HTERT RPE-1 (cell line): ENCODE measurements around the gene ABHD12.
"Not testable (repeated sequence)": the region's sequence is repeated elsewhere in the genome, so short reads cannot be mapped to it uniquely, and the experiment has no call there.

ENCODE experiments used
- in situ Hi-C: fragments of 300-500 bp; cut with MboI; formaldehyde crosslinking; loops from 4 replicates; pipeline ENCODE4 v1.14.3; 2020; ENCODE audit warnings: low sequenced_read_pairs

The ABHD12 gene

DNA sequence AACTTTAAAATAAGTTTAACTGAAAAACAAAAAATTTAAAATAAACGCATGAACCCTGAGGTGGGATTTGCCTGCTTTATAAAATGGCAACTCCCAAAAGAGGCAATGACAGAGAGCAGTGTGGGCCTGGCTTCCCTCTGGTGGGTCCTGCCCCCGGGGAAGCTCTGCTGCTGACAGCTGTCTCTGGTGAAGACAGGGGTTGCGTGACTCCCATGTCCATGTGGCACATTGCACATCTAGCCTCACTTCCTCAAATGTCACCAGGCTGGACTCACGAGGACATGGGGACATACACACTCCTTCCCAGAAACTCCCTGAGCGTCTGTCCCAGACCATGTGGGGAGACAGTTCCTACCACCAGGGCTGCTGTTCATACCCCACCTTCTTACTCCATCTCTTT is 66.2 kb downstream of the ABHD12 start:
- in situ Hi-C loops, result no loop called here

DNA sequence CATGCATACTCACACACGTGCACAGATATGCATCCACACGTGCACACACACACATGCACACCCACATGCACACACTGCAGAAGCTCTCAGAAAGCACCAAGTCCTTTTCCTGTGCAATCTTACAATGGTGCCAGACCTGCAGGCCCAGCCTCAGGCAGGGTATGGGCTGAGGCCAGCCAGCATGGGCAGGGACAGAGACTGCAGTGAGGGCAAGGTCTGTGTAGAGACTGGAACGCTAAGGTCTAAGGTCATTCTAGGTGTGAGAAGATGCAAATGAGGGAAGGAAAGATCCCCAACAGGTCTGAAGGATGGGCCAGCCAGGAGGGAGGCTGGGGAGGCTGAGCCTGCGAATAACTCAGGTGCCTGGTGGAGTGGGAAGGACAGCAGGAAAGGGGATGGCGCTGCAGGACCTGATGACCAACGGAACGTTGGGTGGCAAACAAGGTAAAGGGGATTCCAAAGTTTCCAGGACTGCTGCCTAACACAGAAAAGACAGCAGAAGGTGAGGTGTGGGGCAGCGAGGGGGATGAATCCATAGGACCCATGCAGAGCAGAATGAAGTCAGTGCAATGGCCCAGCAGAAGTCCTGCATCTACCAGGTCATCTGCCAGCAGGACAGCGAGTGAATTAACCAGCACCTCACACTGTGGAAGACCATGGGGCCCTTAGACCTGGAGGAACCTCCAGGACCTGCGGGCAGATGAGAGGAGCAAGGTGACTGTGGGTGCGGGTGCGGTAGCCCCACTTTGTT is 67.0 kb downstream of the ABHD12 start:
- in situ Hi-C loops, result no loop called here

DNA sequence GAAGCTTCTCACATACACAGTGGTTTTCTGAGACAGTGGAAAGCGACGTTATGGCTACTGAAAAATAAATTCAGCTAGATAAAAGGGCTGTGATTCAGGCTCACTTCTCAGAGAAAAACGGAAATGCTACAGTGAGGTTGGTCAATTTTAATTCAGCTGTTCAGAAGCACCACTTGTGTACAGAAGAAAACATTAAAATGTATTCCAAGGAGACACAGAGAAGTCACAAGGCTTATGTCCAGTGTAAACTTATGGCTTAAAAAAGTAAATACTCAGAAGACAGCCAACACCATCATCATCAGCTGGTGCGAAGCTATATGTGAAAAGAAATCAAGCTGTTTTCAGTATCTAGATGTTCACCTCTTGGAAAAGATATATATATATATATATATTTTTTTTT is 68.6 kb downstream of the ABHD12 start:
- in situ Hi-C loops, result no loop called here

DNA sequence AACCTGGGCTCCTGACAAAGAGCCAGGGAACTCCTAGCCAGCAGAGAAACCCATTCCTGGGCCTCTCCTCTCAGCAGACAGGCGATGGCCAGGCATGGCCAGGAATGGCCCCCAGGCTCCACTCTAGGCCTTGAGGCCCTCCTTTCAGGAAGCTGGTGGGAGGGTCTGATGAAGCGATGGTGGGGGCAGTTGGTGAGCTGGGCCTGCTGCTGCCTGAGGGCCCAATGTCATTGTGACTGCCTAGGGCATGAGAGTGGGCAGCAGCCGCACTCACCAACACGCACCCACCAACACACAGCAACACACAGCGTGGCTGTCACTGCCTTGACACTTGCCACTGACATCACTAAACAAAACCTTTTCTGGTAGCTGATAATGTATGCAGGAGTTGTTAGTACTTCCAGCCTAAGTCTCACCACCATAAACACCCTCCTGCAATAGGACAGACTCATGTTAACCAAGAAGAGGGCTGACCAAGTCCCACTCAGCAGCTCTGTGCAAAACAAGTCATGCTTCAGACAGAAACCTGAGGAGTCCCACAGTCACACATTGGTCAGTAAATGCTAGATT is 69.3 kb downstream of the ABHD12 start:
- in situ Hi-C loops, result no loop called here

DNA sequence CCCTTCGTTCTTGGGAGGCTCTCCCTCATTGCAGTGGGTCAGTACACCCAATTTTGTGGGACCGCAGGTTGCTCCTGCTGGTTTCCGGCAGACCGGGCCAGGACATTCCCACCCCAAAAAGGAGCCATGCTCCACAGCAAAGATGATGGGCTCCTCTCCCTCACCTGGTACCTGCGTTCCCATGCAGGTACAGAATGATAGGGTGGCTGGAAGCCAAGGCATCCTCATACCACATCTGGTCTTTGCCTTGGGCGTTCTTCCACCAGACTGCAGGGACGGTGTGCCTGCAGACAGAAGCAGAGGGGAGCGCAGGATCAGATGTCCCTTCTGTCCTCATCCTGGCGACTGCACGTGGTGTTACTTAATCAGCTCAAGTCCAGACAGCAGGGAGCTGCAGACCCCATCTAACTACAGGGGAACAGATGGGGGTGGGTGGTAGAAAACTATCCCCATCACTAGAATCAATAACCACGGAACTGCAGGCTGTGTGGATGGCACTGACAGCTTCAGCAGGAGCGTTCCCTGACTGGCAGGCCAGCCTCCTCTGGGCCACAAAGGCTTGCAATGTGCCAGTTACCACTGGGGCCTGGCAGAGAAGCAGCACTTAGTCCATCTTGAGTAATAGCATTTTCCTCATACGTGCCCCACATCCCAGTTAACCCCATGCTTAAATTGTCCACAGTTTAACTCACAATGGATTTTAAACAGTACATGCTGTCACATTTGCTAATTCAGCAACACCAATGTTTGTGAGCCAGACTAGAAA is 70.4 kb downstream of the ABHD12 start:
- in situ Hi-C loops, result no loop called here

DNA sequence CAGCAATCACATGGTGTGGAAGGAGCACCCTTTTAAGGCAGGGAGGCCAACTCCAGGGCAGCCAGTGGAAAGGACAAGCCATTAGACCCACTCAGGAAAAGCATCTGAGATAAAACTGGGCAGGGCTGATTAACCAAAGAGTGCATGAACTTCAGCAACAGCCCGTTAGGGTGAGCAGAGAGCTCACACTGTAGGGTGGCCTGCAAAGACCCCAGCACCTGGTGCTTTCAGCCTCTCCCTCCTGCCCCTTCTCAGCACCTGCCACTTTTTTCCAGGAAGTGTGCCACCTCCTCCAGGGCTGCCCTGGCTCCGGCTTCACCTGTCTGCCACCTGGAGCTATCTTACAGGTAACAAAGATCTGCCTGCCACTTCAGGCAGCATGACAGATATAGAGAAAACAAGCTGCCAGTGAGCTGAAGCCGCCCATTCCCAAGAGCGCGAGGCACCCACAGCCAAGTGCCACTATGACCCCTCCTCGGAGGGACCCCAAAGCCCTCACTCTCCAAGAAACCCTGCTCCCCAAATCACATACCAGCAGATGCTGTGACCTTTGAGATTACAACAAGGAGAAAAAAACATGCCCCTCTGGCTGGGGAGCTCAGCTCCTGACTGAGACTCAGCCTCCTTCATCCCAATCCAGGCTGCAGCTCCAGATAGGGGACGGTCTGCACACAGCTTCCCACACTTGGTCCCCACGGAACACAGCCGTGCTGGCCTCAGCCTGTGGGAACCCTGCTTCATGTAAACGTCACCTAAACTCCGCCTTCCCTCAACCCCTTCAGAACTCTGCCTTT is 71.2 kb downstream of the ABHD12 start:
- in situ Hi-C loops, result no loop called here

DNA sequence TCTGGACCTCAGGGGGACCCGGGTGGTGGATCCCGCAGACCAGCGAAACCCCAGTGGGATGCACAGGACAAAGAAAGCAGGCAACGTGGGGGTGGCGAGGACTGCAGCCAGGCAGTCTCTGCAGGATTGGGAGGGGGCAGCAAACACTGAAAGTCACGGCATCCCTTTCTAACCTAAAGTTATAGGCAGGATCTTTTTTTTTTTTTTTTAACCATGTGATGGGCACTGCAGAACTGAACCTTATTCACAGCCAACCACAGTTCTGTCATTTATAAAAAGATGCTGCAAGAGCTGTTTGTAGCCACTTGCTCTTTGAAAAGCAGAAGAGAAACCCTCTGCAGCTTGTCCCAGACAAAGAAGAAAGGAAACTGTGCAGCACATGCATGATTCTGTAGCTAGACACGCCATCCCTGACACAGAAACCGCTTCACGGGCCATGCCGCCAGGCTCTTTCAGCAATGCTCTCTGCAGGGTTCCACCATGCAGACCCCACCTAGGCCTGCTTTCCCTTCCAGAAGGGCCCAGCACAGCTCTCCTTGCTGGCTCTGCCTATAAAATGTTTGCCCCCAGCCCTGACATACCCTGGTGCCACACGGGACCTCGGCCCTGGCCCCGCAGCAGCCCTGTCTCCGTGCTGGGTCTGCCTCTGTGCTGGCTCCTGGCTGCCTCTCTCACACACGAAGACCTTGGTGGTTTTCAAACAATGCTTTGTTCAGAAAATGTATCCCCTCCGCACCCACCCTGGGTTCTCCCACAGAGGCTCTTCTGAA is 72.0 kb downstream of the ABHD12 start:
- in situ Hi-C loops, result no loop called here

DNA sequence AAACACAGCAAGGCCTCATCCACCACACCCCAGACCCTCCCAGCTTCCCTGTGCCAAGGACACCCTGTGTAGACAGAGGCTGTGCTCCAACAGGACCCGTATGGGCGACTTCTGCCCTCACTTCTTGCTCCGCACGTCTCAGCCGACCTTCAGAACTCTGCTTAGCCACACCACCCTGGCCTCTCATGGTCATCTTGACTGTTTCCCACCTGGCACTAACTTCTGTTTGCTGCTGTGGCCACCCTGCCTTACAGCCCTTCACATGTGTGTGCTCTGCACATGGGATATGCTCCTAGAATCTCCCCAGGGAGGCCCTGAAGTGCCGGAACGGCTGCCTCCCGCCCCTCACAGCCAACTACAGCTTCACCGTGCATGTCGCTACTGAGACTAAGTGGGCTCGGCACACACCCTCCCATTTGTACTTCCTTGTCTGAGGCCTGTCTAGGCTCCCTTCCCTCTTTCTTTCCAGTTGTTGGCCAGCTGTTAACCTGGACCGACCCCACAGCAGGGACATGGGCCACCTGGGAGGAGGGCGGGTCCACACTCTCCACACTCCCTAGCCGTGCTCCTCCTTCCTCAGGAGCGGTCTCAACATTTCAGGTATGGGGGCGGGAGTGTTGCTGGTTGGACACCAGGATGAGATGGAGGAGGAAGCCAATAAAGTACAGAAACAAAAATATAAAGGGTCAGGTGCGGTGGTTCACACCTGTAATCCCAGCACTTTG is 73.1 kb downstream of the ABHD12 start:
- in situ Hi-C loops, result no loop called here

DNA sequence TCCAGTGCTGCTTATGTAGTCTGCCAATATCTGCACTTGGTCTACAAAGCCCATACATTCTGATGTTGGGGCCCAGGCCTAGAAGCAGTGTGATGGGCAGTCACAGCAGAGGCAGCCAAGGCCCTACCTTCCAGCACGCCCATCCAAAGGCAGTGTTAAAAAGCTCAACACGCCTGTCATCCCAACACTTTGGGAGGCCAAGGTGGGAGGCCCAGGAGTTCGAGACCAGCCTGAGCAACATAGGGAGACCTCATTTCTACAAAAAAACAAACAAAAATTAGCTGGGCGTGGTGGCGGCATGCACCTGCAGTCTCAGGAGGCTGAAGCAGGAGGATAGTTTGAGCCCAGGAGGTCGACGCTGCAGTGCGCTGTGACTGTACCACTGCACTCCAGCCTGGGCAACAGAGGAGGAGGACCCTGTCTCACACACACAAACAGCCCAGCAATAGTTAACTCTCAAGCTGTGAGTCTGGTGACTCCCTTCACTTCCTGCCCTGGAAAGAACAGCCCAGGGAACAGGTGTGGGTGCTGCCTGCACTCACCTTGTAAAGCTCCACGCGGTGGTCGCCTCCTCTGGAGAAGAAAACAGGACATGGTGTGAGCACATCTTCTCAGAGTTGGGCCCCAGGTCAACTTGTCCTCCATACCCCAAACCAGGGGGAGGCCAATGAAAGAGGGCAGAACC is 74.0 kb downstream of the ABHD12 start:
- in situ Hi-C loops, result no loop called here

DNA sequence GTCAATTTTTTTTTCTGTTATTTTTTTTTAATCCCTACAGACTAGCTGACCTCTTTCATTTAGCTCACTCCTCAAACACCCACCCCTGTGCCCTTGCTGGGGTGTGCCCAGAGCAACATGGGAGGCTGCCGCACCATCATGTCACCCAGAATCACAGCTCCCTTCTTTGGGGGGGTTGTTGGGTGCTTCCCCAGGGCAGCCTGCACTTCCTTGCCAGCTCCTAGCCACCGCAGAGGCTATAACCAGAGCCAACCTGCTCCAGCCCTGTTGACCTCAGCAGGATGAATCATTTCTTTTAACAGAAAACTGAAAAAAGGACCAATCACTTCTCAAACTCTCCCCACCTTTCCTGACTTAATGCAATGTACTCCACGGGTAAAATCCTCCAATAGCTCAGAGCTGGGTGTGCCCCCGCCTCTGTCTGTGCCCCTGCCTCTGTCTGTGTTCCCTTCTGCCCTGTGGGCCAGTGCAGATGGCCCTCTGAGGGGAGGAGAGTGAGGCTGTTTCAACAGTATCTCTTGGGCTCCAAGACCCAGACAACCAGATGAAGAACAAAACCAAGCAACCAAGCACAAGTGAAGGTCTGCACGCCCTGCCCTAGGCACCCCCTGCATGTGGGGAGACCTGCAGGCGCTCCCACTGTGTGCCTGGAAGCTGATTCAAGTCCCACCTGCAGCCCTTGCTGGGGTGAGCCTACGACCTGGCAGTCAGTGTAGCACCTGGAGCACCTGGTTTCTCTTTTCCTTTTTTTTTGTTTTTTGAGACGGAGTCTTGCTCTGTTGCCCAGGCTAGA is 75.0 kb downstream of the ABHD12 start:
- in situ Hi-C loops, result no loop called here

DNA sequence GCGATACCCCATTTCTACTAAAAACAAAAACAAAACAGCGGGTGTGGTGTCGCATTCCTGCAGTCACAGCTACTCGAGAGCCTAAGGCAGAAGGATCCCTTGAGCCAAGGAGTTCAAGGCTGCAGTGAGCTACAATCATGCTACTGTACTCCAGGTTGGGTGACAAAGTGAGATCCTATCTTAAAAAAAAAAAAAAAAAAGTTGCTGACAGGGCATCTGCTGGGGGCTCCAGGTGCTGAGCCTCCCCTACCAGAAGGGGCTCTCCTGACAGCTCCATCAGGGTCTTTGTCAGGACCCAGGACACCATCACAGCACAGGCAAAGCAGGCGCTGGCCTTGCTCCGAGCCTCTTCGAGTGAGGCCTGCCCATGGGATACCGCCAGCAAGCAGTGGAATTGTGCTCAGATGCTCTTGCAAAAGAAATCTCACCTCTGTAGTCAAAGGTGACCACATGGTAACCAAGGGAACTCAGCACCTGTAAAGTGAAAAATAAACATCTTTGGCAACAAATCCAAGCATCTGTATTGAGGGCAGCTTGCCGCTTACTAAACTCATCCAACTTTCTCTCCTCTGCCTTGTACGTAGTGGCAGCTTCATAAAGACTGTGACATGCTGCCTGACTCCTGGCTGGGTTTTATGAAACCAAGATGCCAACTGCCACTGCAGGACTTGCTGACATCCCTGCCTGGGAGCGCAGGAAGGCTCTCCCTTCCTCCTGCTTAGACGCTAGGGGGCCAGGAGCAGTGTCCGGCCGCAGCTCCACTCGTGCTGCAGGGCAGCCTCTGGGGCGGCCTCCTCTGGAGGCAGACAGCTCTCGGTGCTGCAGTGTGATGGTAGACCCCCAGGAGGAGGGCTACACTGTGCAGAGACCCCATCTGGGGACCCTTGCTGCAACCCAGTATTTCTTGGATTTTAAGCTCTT is 75.9 kb downstream of the ABHD12 start:
- in situ Hi-C loops, result no loop called here

DNA sequence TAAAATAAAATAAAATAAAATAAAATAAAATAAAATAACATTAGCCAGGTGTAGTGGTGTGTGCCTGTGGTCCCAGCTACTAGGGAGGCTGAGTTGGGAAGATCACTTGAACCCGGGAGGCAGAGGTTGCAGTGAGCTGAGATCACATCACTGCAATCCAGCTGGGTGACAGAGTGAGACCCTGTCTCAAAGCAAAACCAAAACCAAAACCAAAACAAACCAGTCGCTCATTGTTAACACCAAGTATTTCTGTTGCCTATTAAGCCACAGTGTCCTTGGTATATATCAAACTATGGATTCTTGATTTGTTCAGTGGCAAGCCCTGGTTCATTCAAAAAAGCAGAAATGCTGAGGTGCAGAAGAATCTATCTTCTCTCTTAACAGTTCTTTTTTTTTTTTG is 77.0 kb downstream of the ABHD12 start:
- in situ Hi-C loops, result no loop called here

DNA sequence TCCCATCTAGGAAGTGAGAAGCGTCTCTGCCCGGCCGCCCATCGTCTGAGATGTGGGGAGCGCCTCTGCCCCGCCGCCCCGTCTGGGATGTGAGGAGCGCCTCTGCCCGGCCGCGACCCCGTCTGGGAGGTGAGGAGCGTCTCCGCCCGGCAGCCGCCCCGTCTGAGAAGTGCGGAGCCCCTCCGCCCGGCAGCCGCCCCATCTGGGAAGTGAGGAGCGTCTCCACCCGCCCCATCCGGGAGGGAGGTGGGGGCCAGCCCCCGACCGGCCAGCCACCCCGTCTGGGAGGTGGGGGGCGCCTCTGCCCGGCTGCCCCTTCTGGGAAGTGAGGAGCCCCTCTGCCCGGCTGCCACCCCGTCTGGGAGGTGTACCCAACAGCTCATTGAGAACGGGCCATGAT is 77.9 kb downstream of the ABHD12 start:
- in situ Hi-C loops, result not testable (repeated sequence)

DNA sequence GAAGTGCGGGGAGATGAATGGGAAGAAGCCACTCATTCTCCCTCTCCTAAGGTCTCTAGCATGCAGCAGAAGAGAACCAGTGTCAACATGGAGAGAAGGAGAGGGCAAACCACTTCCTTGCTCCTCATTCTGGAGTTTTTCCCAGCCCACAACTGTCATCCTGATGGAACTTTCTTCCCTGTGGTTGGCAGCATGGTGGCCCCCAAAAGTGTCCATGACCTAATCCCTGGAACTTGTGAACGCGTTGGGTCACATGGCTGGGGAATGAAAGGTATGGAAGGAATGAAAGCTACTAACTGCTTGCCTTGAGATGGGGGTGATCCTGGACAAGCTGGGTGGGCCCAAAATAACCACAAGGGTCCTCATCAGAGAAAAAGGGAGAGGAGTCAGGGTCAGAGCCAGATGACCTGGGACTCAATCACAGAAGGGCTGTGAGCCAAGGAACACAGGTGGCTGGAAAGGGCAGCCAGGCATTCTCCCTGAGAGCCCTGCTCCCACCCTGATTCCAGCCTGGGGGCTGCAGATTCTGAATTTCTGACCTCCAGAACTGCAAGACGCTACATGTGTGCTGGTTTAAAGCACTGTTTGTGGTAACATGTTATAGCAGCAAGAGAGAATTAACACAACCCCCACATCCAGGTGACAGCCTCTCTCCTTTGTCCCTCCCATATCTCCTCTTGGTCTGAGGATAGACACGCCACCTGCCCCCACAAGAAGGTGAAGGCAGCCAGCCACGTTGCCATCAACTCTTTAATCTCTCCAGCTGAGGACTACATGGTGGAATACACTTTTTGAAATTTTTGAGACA is 79.5 kb downstream of the ABHD12 start:
- in situ Hi-C loops, result no loop called here

DNA sequence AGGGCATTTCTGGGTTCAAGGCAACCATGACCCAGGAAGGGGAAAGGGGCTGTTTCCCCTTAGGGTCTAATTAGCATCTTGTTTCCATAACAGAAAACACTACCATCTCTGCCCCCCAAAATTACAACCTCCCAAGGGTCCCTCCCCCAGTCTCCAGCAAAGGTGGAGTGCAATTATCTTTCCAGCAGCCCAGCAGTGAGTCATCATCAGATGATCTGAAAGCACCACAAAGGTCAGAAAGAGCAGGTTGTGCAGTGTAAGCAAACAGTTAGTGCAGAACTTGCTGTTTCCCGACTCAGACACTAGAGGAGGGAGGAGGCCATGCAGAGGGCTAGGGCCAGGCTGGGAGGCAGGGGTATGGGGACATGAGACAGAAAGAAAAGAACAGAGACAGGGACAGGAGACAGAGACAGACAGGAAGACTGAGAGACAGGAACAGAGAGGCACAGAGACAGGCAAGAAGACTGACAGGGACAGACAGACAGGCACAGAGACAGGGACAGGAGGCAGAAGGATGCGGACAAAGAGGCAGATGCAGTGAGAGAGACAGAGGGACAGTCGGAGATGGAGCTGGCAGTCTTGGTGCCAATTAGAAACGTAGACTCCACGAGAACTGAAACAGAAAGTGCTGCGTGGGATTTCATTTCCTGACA is 80.2 kb downstream of the ABHD12 start:
- in situ Hi-C loops, result no loop called here
